OCI-LY3 (cell line): ENCODE data around the gene ADH1A.

Experiments used
- CTCF ChIP-seq: fragments of 200-600, 300-600 bp; sonication (generic); IDR thresholded peaks from 2 replicates; pipeline ENCODE4 v1.5.1; 2014; ENCODE audit warnings: antibody characterized with exemption, low read length, low read depth
- EZH2phosphoT487 ChIP-seq: fragments of 200-600 bp; shearing (Covaris generic); IDR thresholded peaks from 2 replicates; pipeline ENCODE4 v1.6.1; 2018; ENCODE audit warnings: antibody characterized with exemption, mixed run types, low read depth

DNA sequence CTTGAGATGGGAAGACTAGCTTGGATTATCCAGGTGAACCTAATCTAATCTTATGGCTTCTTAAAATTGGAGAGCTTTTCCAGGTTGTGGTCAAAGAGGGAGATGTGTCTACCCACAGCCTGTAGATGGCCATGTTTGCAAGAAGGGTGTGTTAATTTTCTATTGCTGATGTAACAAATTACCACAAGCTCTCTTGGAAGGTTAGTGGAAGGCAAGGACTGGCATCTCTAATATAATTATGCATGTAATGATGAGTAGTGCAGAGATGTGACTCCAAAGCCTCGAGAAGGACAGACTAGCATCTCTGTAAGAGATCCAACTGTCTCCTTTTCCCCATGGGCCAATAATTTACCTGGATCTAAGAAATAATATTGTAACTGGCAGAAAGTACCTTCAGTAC lies 33.6 kb upstream of the ADH1A start:
- TF ChIP-seq CTCF (no peak), EZH2phosphoT487 (no peak)
